NCI-H748 (cell line): ENCODE measurements around the gene HCN1.
"Not testable (repeated sequence)": the region's sequence is repeated elsewhere in the genome, so short reads cannot be mapped to it uniquely, and the experiment has no call there.

Source experiments
- DNase-seq: peaks from one replicate; lab custom pipeline; 2025; ENCODE audit not compliant: unreplicated experiment; lab: John Stamatoyannopoulos, UW

The HCN1 gene

DNA sequence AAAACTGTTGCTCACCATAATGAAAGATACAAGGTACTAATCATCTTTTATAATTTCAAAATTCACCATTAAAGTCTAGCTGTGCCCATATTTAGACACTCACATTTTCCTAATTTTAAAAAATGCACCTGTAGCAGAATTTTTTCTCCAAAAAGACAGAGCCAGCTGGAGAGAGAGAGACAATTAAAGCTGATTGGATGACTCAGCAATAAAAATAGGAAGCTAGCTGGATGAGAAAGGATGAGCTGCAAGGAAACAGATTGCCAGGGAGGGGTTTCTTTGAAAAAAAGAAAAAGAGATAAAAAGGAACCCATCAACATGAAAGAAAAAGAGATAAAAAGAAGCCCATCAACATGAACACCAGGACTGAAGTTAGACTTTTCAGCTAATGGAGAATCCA lies 73.8 kb downstream of the HCN1 start:
- no peak for DNase-seq

- no peak for DNase-seq
These were observed 78.2 kb downstream of the HCN1 start for GRCh38 chr5:45617859-45618416.

- DNase-seq = no peak
These were observed 86.5 kb downstream of the HCN1 start for GRCh38 chr5:45609661-45610060.

GRCh38 chr5:45604092-45604491 lies 92.1 kb downstream of the HCN1 start:
- peak; percentile 11 for DNase-seq

GRCh38 chr5:45601424-45601823 lies 94.8 kb downstream of the HCN1 start:
- no peak for DNase-seq

DNA sequence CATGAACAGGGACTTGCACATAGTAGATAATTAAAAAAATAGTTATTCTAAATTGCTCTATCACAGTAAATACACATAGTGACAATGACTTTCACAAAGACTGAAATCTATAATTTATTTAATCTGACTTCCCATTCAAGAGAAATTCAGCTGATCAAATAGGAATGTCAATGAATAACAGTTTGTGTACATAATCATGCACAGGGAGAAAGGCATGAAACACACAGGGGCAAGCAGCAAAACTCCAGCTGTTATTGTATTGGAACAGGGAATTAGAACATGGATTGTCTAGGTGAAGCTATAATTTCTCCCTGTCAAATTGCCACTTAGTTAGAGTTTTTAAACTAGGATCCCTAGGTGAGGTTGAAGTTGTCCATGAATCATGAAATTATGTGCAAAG lies 99.9 kb downstream of the HCN1 start:
- peak; percentile 82 for DNase-seq

DNA sequence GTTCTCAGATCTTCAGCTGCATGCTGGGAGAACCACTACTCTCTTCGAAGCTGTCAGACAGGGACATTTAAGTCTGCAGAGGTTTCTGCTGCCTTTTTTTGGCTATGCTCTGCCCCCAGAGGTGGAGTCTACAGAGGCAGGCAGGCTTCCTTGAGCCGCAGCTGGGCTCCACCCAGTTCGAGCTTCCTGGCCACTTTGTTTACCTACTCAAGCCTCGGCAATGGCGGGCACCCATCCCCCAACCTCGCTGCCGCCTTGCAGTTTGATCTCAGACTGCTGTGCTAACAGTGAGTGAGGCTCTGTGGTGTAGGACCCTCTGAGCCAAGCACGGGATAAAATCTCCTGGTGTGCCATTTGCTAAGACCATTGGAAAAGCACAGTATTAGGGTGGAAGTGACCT lies 110.2 kb downstream of the HCN1 start:
- DNase-seq = not testable (repeated sequence)

DNA sequence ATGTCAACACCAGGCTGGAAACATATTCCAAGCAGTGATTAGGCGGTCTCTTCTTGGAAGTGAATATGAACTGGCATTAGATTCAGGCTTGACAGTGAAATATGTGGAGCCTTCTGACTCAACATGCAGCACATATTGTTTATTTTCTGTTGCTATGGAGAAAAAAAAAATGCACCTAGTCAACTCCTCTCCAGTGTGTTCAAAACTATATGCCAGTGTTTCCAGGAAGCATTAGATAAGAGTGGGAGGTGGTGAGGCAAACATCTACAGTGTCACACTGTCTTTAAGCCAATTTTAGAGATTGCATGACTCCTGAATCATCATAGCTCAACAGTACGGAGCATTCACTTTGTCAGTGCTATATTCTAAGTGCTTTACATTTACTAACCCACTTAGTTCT lies 117.9 kb downstream of the HCN1 start:
- no peak for DNase-seq

GRCh38 chr5:45568813-45569212 lies 127.4 kb downstream of the HCN1 start:
- DNase-seq = no peak

DNA sequence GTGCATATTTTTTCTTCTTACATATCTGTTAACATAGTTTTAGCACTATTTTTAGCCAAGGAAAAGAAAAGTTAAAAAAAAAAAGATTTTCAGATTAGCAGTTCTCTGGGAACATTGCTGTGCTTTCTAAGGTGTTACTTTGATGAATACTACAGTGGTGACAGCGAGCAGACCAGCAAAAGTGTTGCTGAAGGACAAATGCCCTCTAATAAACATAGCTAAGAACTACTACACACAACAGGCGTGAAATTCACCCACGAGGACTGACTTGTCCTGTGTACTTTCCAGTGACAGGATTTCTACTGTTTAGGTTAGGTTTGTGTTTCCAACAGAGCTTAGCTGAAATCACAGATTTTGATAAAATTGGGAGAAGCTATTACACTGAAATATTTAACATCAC lies 153.8 kb downstream of the HCN1 start:
- no peak for DNase-seq

DNA sequence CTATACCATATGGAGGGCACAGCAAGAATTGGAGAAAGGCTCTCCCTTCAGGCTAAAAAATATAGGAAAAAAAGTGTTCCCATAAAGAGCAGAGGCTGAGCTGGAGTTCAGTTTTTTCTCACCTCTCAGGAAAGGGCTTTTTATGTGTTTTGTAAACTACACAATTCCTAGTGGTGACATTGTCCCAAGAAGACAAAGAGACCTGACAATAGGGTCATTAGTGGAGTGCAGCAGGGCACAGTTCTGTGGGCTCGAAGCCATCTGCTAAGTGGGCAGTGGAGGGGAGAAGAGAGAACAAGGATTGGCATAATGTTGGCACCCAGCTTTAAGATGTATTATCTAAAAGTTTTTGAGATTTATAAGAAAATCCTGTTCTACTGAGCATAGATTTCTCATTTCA lies 162.5 kb downstream of the HCN1 start:
- DNase-seq = peak; percentile 28

DNA sequence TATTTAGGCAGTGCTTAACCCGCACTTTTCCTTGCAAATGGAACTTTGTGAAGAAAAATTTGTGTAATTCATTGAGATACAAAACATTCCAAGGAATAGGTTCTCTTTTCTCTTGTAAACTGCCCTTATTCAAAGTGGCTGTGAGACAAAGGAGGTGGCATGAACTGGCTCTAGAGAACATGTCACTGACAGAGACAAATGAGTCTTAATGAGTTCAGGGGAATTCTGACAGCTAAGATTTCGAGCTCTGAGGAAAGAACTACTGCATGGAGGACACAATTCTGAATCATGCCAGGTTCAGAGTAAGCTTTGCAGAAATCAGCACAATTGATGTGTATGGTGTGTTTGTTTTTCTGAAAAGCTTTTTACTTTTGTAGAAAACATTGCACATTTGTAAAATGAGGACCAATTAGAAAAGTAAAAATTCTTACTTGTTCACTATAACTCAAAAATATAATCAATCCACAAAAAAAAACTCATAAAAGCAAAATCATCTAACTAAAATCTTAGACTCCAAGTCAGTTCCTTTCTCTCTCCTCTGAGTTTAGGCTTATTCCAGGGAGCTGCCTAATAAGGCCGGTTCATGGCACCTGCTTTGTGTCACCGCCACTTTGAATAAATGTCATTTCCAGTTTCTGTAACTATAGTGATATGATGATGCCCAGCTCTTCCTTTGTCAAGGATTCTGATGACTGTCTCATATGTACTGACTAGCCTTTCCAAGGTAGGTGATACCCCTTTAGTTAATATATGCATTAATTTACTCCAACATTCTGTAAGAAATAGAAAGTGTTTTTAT lies 163.2 kb downstream of the HCN1 start:
- DNase-seq = peak; percentile 25

DNA sequence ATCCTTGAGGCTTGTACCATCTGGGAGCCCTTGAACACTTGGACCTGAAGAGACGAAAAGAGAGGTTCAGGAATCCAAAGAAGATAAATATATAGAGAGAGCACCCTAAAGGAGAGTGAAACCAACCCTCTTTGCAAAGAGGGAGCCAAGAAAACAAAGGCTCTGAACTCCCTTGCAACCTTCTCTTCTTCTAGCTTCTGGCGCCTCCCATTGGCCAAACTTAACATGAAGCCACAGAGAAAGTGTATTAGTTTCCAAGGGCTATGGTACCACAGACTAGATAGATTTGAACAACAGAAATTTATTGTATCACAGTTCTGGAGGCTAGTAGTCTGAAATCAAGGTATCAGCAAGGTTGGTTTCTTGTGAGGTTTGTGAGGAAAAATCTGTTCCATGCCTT lies 175.1 kb downstream of the HCN1 start:
- DNase-seq = peak; percentile 84

GRCh38 chr5:45512521-45512920 lies 183.7 kb downstream of the HCN1 start:
- no peak for DNase-seq

GRCh38 chr5:45509371-45509770 lies 186.8 kb downstream of the HCN1 start:
- DNase-seq = no peak

DNA sequence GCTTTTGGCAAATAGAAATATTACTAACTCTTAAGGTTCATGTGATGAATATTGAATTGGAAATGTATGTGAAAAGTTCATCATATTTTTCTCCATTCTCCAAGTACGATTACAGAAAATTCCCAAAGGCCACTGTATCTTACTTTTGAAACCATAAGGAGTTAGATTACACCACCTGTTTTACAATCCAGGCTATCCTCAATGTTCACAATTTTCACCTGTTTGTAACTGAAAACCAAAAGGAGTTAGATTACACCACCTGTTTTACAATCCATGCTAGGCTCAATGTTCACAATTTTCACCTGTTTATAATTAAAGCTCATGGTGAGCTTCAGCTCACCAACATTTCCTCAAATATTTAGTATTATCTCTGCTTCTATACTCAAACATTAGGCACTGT lies 188.0 kb downstream of the HCN1 start:
- peak; percentile 84 for DNase-seq

DNA sequence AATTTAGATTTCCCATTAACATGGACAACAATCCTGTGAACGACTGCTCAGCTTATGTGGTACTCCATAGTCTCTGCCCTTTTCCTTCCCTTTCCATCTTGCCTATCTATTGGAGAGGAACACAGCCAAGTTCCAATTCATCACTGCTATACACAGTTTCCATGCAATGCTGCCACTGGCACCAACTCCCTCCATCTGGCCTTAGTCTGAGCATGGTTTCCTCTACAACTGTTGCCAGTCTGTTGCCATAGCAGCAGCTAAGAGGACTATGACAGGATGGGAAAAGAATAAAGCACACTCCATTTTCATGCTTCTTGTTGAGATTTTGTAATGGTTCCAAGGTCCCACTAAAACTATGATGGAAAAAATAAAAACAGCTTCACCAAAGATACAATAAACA lies 189.0 kb downstream of the HCN1 start:
- DNase-seq = peak; percentile 97

GRCh38 chr5:45499006-45499405 lies 197.2 kb downstream of the HCN1 start:
- peak; percentile 35 for DNase-seq

GRCh38 chr5:45491368-45491767 lies 204.8 kb downstream of the HCN1 start:
- DNase-seq = no peak

DNA sequence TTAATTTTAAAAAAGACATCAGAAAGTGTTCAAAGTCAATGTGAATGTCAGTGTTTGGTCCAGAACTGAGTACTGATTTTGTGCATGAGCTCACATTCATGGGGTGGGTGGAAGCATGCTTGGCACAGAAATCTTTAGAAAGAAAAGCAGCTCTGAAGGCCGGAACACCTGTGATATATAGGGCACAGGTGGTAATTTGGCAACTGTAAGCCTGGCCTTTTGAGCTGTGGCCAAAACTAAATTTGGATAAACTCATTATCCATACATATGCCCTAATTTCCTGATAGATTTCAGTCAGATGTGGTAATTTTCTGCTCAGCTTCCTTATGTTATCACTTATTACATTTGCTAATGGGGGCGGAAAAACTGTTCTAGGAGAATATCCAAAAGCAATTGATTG lies 211.4 kb downstream of the HCN1 start:
- no peak for DNase-seq

DNA sequence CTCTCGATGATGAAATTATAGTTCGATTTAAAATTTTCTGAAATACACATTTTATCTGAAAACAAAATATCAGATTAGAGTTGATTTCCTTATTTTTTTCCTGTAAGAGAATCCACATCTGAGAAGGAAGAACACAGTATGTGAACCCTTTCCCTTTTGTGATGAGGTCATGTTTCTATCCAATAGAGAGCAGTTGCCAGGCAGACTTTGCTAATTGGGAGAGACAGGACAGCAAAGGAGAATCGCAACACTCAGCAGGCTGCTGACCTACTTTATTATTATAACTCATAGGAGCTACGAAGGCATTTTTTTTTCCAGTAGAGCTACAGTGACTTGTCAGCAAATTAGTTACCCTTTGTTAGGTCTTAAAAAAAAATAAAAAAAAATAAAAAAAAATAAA lies 242.1 kb downstream of the HCN1 start:
- peak; percentile 68 for DNase-seq

GRCh38 chr5:45444856-45445255 lies 251.3 kb downstream of the HCN1 start:
- DNase-seq = not testable (repeated sequence)

GRCh38 chr5:45440466-45440865 lies 255.7 kb downstream of the HCN1 start:
- no peak for DNase-seq
